Effector memory CD4-positive, alpha-beta T cell (primary cell): ENCODE data around the gene GSX2.
"Not testable (repeated sequence)": the region's sequence is repeated elsewhere in the genome, so short reads cannot be mapped to it uniquely, and the experiment has no call there.

Source experiments
- DNase-seq, 3 donors: peaks; one replicate each; pipeline ENCODE4 v3.0.0-alpha.2; 2020
- H3K27ac ChIP-seq: 2 replicates; pipeline ENCODE4 v1.7.0; 2013; ENCODE audit warnings: mild to moderate bottlenecking, low read length, moderate library complexity; ENCODE audit not compliant: insufficient read depth, poor library complexity, severe bottlenecking
- H3K27me3 ChIP-seq: replicated peaks from 2 replicates; pipeline ENCODE4 v1.7.0; 2013; ENCODE audit warnings: mild to moderate bottlenecking, low read length; ENCODE audit not compliant: insufficient read depth, control insufficient read depth, poor library complexity, severe bottlenecking
- H3K36me3 ChIP-seq: 2 replicates; pipeline ENCODE4 v1.7.0; 2013; ENCODE audit warnings: mild to moderate bottlenecking, low read length, moderate library complexity; ENCODE audit not compliant: control insufficient read depth, insufficient read depth
- H3K4me1 ChIP-seq: 2 replicates; pipeline ENCODE4 v1.7.0; 2013; ENCODE audit warnings: low read length, mild to moderate bottlenecking; ENCODE audit not compliant: control insufficient read depth, insufficient read depth, poor library complexity, severe bottlenecking
- H3K4me3 ChIP-seq: 2 replicates; pipeline ENCODE4 v1.7.0; 2013; ENCODE audit warnings: low read length, low read depth, mild to moderate bottlenecking; ENCODE audit not compliant: insufficient read depth, poor library complexity, severe bottlenecking
- H3K9me3 ChIP-seq: 2 replicates; pipeline ENCODE4 v1.7.0; 2013; ENCODE audit warnings: mild to moderate bottlenecking, low read length, moderate library complexity; ENCODE audit not compliant: control insufficient read depth

GSX2 gene

DNA sequence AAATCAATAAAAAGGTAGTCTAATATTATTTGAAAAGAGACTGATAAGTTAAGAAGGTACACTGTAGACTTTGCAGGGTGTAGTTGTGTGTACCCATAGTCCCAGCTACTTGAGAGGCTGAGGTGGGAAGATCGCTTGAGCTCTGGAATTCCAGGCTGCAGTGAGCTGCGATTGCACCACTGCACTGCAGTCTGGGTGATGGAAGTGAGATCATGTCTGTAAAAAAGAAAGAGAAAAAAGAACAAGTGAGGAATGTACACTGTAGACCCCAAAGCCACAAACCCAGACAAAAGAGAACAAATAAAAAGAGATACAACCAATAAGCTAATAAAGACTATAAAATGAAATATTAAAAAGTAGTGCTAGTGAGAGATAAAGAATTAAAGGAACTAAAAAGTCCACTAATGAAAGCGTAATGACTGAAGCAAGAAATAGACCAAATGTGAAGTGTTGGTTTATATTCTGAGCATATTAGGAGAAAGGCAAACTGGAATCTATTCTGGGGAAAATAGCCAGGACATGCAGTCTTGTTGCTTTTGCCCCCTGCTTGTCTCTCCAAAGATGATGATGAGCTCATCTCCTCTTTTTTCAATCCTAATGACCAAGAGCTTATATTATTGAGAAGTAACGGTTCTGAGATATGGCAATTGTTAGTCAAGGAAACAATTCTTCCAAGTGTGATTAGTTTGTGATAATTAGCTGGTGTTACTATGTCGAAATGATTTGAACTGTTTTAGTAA, 19.1 kb downstream of the GSX2 start:
- Histone ChIP-seq H3K4me3 (no peak overlapping the region), H3K4me1 (no peaks in the 10 kb centered on the region), H3K27ac (no peak overlapping the region), H3K9me3 (no peaks in the 10 kb centered on the region), H3K36me3 (no peaks in the 10 kb centered on the region), H3K27me3 (no peaks in the 10 kb centered on the region)
- DNase-seq, result no peak

- Histone ChIP-seq H3K27ac (no peak overlapping the region), H3K36me3 (no peaks in the 10 kb centered on the region), H3K9me3 (no peaks in the 10 kb centered on the region), H3K4me3 (no peak overlapping the region), H3K4me1 (no peaks in the 10 kb centered on the region), H3K27me3 (no peaks in the 10 kb centered on the region)
- DNase-seq, result no peak
These were observed 20.6 kb downstream of the GSX2 start for GRCh38 chr4:54120518-54120917.

DNA sequence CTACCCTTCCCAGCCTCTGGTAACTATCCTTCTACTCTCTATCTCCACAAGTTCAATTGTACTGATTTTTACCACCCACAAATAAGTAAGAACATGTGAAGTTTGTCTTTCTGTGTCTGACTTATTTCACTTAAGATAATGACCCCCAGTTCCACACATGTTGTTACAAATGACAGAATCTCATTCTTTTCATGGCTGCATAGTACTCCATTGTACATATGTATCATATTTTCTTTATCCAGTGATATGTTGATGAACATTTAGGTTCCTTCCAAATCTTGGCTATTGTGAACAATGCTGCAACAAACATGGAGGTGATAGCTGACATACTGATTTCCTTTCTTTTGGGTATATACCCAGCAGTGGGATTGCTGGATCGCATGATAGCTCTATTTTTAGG, 27.7 kb downstream of the GSX2 start:
- no peak overlapping the region for H3K4me3 ChIP-seq
- no peaks in the 10 kb centered on the region for H3K27me3 ChIP-seq
- H3K27ac ChIP-seq, result no peak overlapping the region
- no peak for DNase-seq
- H3K36me3 ChIP-seq, result no peaks in the 10 kb centered on the region
- no peaks in the 10 kb centered on the region for H3K4me1 ChIP-seq
- H3K9me3 ChIP-seq, result no peaks in the 10 kb centered on the region

DNA sequence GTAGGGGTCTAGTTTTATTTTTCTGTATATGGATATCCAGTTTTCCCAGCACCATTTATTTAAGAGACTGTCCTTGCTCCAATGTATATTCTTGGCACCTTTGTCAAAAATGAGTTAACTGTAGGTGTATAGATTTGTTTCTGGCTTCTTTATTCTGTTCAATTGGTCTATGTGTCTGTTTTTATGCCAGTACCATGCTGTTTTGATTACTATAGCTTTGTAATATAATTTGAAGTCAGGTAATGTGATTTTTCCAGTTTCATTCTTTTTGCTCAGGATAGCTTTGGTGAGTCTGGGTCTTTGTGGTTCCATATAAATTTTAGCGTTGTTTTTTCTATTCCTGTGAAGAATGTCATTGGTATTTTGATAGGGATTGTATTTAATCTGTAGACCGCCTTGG, 28.7 kb downstream of the GSX2 start:
- H3K9me3 ChIP-seq, H3K36me3 ChIP-seq, H3K4me1 ChIP-seq, H3K27ac ChIP-seq, DNase-seq, H3K4me3 ChIP-seq, H3K27me3 ChIP-seq: not testable (repeated sequence)

DNA sequence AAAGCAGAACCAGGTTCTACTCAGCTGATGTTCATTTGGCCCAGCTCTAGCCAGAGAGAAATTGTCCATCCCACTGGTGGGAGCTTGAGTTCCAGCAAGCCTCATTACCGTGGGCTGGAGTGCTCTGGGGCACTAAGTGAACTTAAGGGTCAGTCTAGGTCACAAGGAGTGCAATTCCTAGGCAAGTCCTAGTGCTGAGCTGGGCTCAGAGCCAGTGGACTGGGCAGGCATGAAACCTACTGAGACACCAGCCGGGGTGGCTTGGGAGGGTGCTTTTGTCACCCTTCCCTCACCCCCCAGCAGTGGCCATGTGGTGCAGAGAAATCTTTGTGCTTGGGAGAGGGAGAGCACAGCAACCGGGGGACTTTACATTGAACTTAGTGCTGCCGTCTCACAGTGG, 39.4 kb downstream of the GSX2 start:
- no peak for DNase-seq
- H3K4me3 ChIP-seq, result no peak overlapping the region

DNA sequence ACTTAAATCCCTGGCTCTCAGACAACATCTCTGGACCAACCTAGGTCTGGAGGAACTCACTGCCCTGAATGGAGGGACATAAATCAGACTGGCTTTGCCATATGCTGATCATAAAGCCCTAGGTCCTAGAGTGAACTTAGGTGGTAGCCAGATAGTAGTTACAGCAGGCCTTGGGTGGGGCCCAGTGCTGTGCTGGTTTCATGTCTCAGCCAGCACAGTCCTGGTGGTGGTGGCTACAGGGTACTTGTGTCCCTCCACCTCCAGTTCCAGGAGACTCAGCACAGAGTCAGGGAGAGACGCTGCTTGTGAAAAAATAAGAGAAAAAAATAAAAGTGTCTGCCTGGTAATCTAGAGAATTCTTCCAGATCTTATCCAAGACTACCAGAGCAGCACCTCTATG, 40.3 kb downstream of the GSX2 start:
- Histone ChIP-seq H3K9me3 (no peaks in the 10 kb centered on the region), H3K27ac (no peak overlapping the region), H3K4me1 (no peaks in the 10 kb centered on the region)

More for the DNA sequence above, 39.4 kb downstream of the GSX2 start:
- Histone ChIP-seq H3K9me3 (no peaks in the 10 kb centered on the region), H3K27ac (no peak overlapping the region), H3K36me3 (no peaks in the 10 kb centered on the region), H3K4me1 (no peaks in the 10 kb centered on the region), H3K27me3 (no peaks in the 10 kb centered on the region)

GRCh38 chr4:54144199-54144598, 44.2 kb downstream of the GSX2 start:
- Histone ChIP-seq H3K27me3 (no peaks in the 10 kb centered on the region), H3K36me3 (no peaks in the 10 kb centered on the region), H3K9me3 (no peaks in the 10 kb centered on the region), H3K4me3 (no peak overlapping the region), H3K4me1 (no peaks in the 10 kb centered on the region), H3K27ac (no peak overlapping the region)
- no peak for DNase-seq

More for the DNA sequence above, 40.3 kb downstream of the GSX2 start:
- no peaks in the 10 kb centered on the region for H3K27me3 ChIP-seq
- H3K36me3 ChIP-seq, result no peaks in the 10 kb centered on the region
- no peak for DNase-seq
- H3K4me3 ChIP-seq, result no peak overlapping the region

GRCh38 chr4:54144661-54145171, 44.8 kb downstream of the GSX2 start:
- no peak for DNase-seq
- H3K27me3 ChIP-seq, result no peaks in the 10 kb centered on the region

DNA sequence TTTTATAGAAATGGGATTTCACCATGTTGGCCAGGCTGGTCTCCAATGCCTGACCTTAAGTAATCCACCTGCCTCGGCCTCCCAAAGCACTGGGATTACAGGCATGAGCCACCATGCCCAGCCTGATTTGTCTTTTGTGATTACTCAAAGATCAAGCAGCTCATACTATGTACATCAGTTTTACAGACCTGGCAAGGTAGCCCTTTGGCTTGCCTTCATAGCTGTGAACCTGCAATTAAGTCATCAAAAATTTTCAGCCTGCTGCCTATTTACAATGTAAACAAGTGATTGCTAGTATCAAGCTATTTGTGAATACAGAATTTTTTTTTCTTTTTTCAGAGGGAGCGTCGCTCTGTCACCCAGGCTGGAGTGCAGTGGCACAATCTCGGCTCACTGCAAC, 46.2 kb downstream of the GSX2 start:
- Histone ChIP-seq H3K27ac (no peak overlapping the region), H3K9me3 (no peaks in the 10 kb centered on the region), H3K4me3 (no peak overlapping the region)

More at GRCh38 chr4:54144661-54145171, 44.8 kb downstream of the GSX2 start:
- Histone ChIP-seq H3K4me1 (no peaks in the 10 kb centered on the region), H3K36me3 (no peaks in the 10 kb centered on the region), H3K27ac (no peak overlapping the region), H3K4me3 (no peak overlapping the region), H3K9me3 (no peaks in the 10 kb centered on the region)

GRCh38 chr4:54149323-54149722, 49.4 kb downstream of the GSX2 start:
- Histone ChIP-seq H3K9me3 (no peaks in the 10 kb centered on the region), H3K36me3 (no peaks in the 10 kb centered on the region), H3K4me1 (no peaks in the 10 kb centered on the region), H3K4me3 (no peak overlapping the region), H3K27me3 (no peaks in the 10 kb centered on the region), H3K27ac (no peak overlapping the region)
- no peak for DNase-seq

More for the DNA sequence above, 46.2 kb downstream of the GSX2 start:
- no peaks in the 10 kb centered on the region for H3K36me3 ChIP-seq
- DNase-seq, result no peak
- H3K4me1 ChIP-seq, result no peaks in the 10 kb centered on the region
- H3K27me3 ChIP-seq, result no peaks in the 10 kb centered on the region
